Stimulated activated CD4-positive, alpha-beta T cell treated with anti-CD3 and anti-CD28 coated beads, Interleukin-4, amount 100 ng/mL, for 1 hour (primary cell): ENCODE data around the gene C16orf74.

Source experiments
- DNase-seq: peaks from one replicate; pipeline ENCODE4 v3.0.0-alpha.2; 2020

C16orf74 gene

GRCh38 chr16:85716680-85717038, 34.2 kb downstream of the C16orf74 start:
- no peak for DNase-seq

GRCh38 chr16:85716022-85716679, 34.7 kb downstream of the C16orf74 start:
- DNase-seq: no peak

- no peak for DNase-seq
Observed at GRCh38 chr16:85715169-85716021, 35.5 kb downstream of the C16orf74 start.

- DNase-seq: no peak
Observed at GRCh38 chr16:85712801-85713200, 38.1 kb downstream of the C16orf74 start.

- DNase-seq: no peak
Observed at GRCh38 chr16:85711982-85712587, 38.8 kb downstream of the C16orf74 start.

GRCh38 chr16:85710732-85711131, 40.2 kb downstream of the C16orf74 start:
- no peak for DNase-seq

GRCh38 chr16:85709766-85710585, 40.9 kb downstream of the C16orf74 start:
- DNase-seq: no peak

- DNase-seq: no peak
Observed at GRCh38 chr16:85708338-85708737, 42.6 kb downstream of the C16orf74 start.

- DNase-seq: no peak
Observed at GRCh38 chr16:85707528-85708095, 43.3 kb downstream of the C16orf74 start.

- no peak for DNase-seq
Observed at GRCh38 chr16:85706449-85707034, 44.4 kb downstream of the C16orf74 start.

GRCh38 chr16:85704900-85705846, 45.7 kb downstream of the C16orf74 start:
- no peak for DNase-seq

- no peak for DNase-seq
Observed at GRCh38 chr16:85704011-85704410, 46.9 kb downstream of the C16orf74 start.

GRCh38 chr16:85699628-85700027, 51.3 kb downstream of the C16orf74 start:
- no peak for DNase-seq

- DNase-seq: no peak
Observed at GRCh38 chr16:85698935-85699558, 51.8 kb downstream of the C16orf74 start.

GRCh38 chr16:85698459-85698891, 52.4 kb downstream of the C16orf74 start:
- DNase-seq: no peak

- no peak for DNase-seq
Observed at GRCh38 chr16:85697431-85697830, 53.5 kb downstream of the C16orf74 start.

- DNase-seq: no peak
Observed at GRCh38 chr16:85696781-85697180, 54.1 kb downstream of the C16orf74 start.

- no peak for DNase-seq
Observed at GRCh38 chr16:85695196-85696128, 55.4 kb downstream of the C16orf74 start.

- DNase-seq: no peak
Observed at GRCh38 chr16:85690469-85691064, 60.3 kb downstream of the C16orf74 start.
